Measurements from ENCODE around the gene NRP1.

DNA sequence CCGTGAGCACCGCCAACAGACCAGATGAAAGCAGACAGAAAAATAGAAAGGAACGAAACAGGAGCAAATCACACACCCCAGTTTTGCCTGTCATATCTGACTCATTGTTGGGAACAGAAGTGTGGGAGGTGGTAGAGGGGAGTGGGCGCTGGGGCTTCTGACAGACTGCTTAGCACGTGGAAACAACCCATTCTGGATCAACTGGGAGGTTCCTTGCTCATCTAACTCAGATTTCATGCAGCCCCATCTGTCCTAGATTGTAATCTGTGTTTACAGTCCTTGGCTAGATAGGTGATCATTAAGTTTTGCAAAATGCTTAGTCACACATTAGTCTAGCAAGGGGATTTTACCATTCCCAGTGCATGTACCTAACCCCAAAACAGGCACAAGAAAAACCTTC lies 154.1 kb downstream of the NRP1 start:
- TF ChIP-seq ZNF8 (CRISPR knock-in tag; IDR thresholded peaks at IDR 0.05) (no peak), ZFP30 (CRISPR knock-in tag; IDR thresholded peaks at IDR 0.05) (no peak), ISL1 (CRISPR knock-in tag; IDR thresholded peaks at IDR 0.05) (no peak), ESRRG (CRISPR knock-in tag; IDR thresholded peaks at IDR 0.05) (no peak), RARB (CRISPR knock-in tag; IDR thresholded peaks at IDR 0.05) (no peak), SNAI2 (CRISPR knock-in tag; IDR thresholded peaks at IDR 0.05) (no peak), BACH2 (CRISPR knock-in tag; IDR thresholded peaks at IDR 0.05; ENCODE audit: borderline replicate concordance) (no peak), ZFP3 (CRISPR knock-in tag; IDR thresholded peaks at IDR 0.05) (no peak)
- TF ChIP-seq, protein P1, sequence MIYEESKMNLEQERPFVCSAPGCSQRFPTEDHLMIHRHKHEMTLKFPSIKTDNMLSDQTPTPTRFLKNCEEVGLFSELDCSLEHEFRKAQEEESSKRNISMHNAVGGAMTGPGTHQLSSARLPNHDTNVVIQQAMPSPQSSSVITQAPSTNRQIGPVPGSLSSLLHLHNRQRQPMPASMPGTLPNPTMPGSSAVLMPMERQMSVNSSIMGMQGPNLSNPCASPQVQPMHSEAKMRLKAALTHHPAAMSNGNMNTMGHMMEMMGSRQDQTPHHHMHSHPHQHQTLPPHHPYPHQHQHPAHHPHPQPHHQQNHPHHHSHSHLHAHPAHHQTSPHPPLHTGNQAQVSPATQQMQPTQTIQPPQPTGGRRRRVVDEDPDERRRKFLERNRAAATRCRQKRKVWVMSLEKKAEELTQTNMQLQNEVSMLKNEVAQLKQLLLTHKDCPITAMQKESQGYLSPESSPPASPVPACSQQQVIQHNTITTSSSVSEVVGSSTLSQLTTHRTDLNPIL (CRISPR knock-in tag; IDR thresholded peaks at IDR 0.05; ENCODE audit: low read depth): no peak
- TF ChIP-seq, protein P2, sequence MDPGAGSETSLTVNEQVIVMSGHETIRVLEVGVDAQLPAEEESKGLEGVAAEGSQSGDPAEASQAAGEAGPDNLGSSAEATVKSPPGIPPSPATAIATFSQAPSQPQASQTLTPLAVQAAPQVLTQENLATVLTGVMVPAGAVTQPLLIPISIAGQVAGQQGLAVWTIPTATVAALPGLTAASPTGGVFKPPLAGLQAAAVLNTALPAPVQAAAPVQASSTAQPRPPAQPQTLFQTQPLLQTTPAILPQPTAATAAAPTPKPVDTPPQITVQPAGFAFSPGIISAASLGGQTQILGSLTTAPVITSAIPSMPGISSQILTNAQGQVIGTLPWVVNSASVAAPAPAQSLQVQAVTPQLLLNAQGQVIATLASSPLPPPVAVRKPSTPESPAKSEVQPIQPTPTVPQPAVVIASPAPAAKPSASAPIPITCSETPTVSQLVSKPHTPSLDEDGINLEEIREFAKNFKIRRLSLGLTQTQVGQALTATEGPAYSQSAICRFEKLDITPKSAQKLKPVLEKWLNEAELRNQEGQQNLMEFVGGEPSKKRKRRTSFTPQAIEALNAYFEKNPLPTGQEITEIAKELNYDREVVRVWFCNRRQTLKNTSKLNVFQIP (CRISPR knock-in tag; IDR thresholded peaks at IDR 0.05; ENCODE audit: borderline replicate concordance, low read depth): no peak
